SU-DHL-6 (cell line): Measurements from ENCODE around the gene PLD5.

Experiments
- CTCF ChIP-seq: fragments of 200-600 bp; sonication (generic); IDR thresholded peaks from one replicate; pipeline ENCODE4 v1.5.1; 2017; ENCODE audit warnings: antibody characterized with exemption, mild to moderate bottlenecking, low read length, moderate library complexity; ENCODE audit not compliant: insufficient read depth, poor library complexity, severe bottlenecking
- EZH2phosphoT487 ChIP-seq: fragments of 200-600 bp; sonication (generic), shearing (Covaris generic); conservative IDR thresholded peaks from 2 replicates; pipeline ENCODE4 v1.6.1; 2018; ENCODE audit warnings: mild to moderate bottlenecking, antibody characterized with exemption, low read length, moderate library complexity, mixed read lengths

- TF ChIP-seq CTCF (no peak), EZH2phosphoT487 (no peak)
Observed at GRCh38 chr1:242225767-242226573, 298.5 kb downstream of the PLD5 start.
